ENCODE measurements around the gene DNAJB2.

DNA sequence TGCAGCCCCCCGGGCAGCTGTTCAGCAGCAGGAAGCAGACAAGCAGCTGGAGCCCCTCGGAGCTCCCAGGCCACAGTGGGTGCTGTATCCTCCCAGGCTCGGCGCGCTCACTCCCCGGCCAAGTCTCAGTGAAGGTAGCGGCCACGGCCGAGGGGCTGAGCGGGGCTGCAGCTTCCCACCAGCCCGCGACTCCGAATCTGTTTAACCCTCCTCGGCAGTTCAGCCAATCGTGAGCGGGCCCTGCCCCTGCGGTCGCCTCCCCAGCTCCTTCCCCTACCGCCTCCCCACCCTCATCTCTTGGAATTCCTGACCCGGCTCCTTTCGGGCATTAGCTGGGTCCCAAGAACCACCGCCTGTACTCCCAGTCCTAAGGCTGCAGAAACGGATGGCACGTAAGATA is 53.4 kb downstream of the DNAJB2 start, which contains the start of gene RESP18:
- TF ChIP-seq TEAD4 (IDR thresholded peaks at IDR 0.05; ENCODE audit: low read depth, low read length) = peak; percentile 56; the same call in 1 of the 2 replicates
- no peak for TF ChIP-seq CBX5 (IDR thresholded peaks at IDR 0.05; ENCODE audit: low read depth, low read length)
- no peak for TF ChIP-seq NANOG (IDR thresholded peaks at IDR 0.05; ENCODE audit: insufficient read depth, low read depth, low read length, poor library complexity, severe bottlenecking)
- TF ChIP-seq, protein P1, sequence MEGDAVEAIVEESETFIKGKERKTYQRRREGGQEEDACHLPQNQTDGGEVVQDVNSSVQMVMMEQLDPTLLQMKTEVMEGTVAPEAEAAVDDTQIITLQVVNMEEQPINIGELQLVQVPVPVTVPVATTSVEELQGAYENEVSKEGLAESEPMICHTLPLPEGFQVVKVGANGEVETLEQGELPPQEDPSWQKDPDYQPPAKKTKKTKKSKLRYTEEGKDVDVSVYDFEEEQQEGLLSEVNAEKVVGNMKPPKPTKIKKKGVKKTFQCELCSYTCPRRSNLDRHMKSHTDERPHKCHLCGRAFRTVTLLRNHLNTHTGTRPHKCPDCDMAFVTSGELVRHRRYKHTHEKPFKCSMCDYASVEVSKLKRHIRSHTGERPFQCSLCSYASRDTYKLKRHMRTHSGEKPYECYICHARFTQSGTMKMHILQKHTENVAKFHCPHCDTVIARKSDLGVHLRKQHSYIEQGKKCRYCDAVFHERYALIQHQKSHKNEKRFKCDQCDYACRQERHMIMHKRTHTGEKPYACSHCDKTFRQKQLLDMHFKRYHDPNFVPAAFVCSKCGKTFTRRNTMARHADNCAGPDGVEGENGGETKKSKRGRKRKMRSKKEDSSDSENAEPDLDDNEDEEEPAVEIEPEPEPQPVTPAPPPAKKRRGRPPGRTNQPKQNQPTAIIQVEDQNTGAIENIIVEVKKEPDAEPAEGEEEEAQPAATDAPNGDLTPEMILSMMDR (IDR thresholded peaks at IDR 0.05; ENCODE audit: control extremely low read depth in 1 of 3, insufficient read depth in 1 of 3, low read depth in 1 of 3, low read length in 3 of 3) = no peak
- no peak for TF ChIP-seq JUND (IDR thresholded peaks at IDR 0.05; ENCODE audit: low read length)
- TF ChIP-seq RFX5 (IDR thresholded peaks at IDR 0.05; ENCODE audit: borderline replicate concordance, low read depth, low read length) = no peak
- no peak for TF ChIP-seq KDM5A (IDR thresholded peaks at IDR 0.05; ENCODE audit: low read length)
- TF ChIP-seq, protein P2, sequence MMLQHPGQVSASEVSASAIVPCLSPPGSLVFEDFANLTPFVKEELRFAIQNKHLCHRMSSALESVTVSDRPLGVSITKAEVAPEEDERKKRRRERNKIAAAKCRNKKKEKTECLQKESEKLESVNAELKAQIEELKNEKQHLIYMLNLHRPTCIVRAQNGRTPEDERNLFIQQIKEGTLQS (IDR thresholded peaks at IDR 0.05; ENCODE audit: insufficient read depth, low read depth, low read length) = no peak
- TF ChIP-seq CREB1 (IDR thresholded peaks at IDR 0.05) = no peak
- no peak for TF ChIP-seq SP1 (IDR thresholded peaks at IDR 0.05; ENCODE audit: low read depth, low read length)

All from H1 (cell line).